SK-N-SH (cell line): ENCODE results near the gene PPP6R2. TPM values are rescaled to one million over a fixed set of nuclear protein-coding genes. Genes with fewer than 3 reads are reported as not detected.

Source experiments
- CTCF ChIA-PET: fragments of 300-600, 350-600 bp; formaldehyde crosslinking; extraction: SDS; loops from one replicate; lab custom pipeline; 2021; lab: Yijun Ruan, JAX
- POLR2A ChIA-PET: fragments of 350-600 bp; sonication (Branson Sonifier 250); formaldehyde crosslinking; extraction: SDS; loops from one replicate; lab custom pipeline; 2020; ENCODE audit warnings: antibody characterized with exemption, inconsistent platforms; lab: Yijun Ruan, JAX
- DNase-seq: peaks from one replicate; pipeline ENCODE4 v3.0.0; 2012
- H2AFZ ChIP-seq: fragments of 200-600 bp; sonication (generic); 2 replicates; pipeline ENCODE4 v1.8.1; 2016; ENCODE audit warnings: antibody characterized with exemption, mild to moderate bottlenecking, low read depth
- H3F3A ChIP-seq: fragments of 200-600 bp; sonication (generic); replicated peaks from 2 replicates; pipeline ENCODE3; 2016; ENCODE audit warnings: antibody characterized with exemption, mild to moderate bottlenecking; ENCODE audit not compliant: insufficient read depth
- H3K27ac ChIP-seq, 2 experiments: fragments of 200-500 bp in 1 of 2; fragments of 200-600 bp in 1 of 2; sonication (Bioruptor generic) in 1 of 2; sonication (generic), shearing (Covaris generic) in 1 of 2; 2 replicates each; pipeline versions ENCODE4 v1.5.1 to v1.6.1; 2014 to 2016; ENCODE audit warnings: low read depth in 2 of 2, inconsistent platforms in 1 of 2, low read length in 1 of 2, mild to moderate bottlenecking in 1 of 2, mixed read lengths in 1 of 2
- H3K27me3 ChIP-seq: fragments of 200-600 bp; sonication (generic), shearing (Covaris generic); 2 replicates; pipeline ENCODE4 v1.6.1; 2016; ENCODE audit warnings: mixed run types; ENCODE audit not compliant: insufficient read depth
- H3K36me3 ChIP-seq, 2 experiments: fragments of 200-500 bp in 1 of 2; fragments of 200-600 bp in 1 of 2; sonication (Bioruptor generic) in 1 of 2; sonication (generic) in 1 of 2; replicated peaks in 1 of 2; 2 replicates each; pipeline versions ENCODE3 to v1.5.1; 2014 to 2016; ENCODE audit warnings: low read length in 1 of 2, mild to moderate bottlenecking in 1 of 2; ENCODE audit not compliant: insufficient read depth in 2 of 2, control insufficient read depth in 1 of 2
- H3K4me1 ChIP-seq, 2 experiments: fragments of 200-500 bp in 1 of 2; fragments of 200-600 bp in 1 of 2; sonication (Bioruptor generic) in 1 of 2; sonication (generic), shearing (Covaris generic) in 1 of 2; 2 replicates each; pipeline versions ENCODE4 v1.5.1 to v1.6.1; 2014 to 2016; ENCODE audit warnings: low read depth in 1 of 2, low read length in 1 of 2, mixed run types in 1 of 2; ENCODE audit not compliant: insufficient read depth in 2 of 2, control insufficient read depth in 1 of 2
- H3K4me2 ChIP-seq: fragments of 200-600 bp; sonication (generic), shearing (Covaris generic); 2 replicates; pipeline ENCODE4 v1.6.1; 2017; ENCODE audit warnings: mixed run types
- H3K4me3 ChIP-seq, 2 experiments: fragments of 200-500 bp in 1 of 2; fragments of 200-600 bp in 1 of 2; sonication (Bioruptor generic) in 1 of 2; sonication (generic), shearing (Covaris generic) in 1 of 2; 2 replicates each; pipeline versions ENCODE4 v1.5.1 to v1.8.1; 2014 to 2016; ENCODE audit warnings: low read depth in 2 of 2, inconsistent platforms in 1 of 2, low read length in 1 of 2, mild to moderate bottlenecking in 1 of 2, mixed read lengths in 1 of 2, moderate library complexity in 1 of 2
- H3K79me2 ChIP-seq: fragments of 200-600 bp; sonication (generic); 2 replicates; pipeline ENCODE4 v1.8.1; 2017; ENCODE audit warnings: mild to moderate bottlenecking; ENCODE audit not compliant: insufficient read depth
- H3K9ac ChIP-seq: fragments of 200-600 bp; sonication (generic); 2 replicates; pipeline ENCODE4 v1.6.1; 2017; ENCODE audit warnings: mixed run types
- H3K9me2 ChIP-seq: fragments of 200-600 bp; sonication (generic); 2 replicates; pipeline ENCODE4 v1.6.1; 2017; ENCODE audit warnings: mixed run types
- H3K9me3 ChIP-seq: fragments of 200-600 bp; sonication (generic); 2 replicates; pipeline ENCODE4 v1.6.1; 2017; ENCODE audit warnings: mixed run types, mild to moderate bottlenecking, moderate library complexity
- H4K20me1 ChIP-seq: fragments of 200-600 bp; sonication (generic); 2 replicates; pipeline ENCODE4 v1.6.1; 2017; ENCODE audit warnings: mild to moderate bottlenecking, mixed run types; ENCODE audit not compliant: insufficient read depth
- CHD2 ChIP-seq: fragments of 150-350 bp; IDR thresholded peaks from 2 replicates; pipeline ENCODE4 v1.6.1; 2018; ENCODE audit warnings: low read length; ENCODE audit not compliant: partially characterized antibody
- EZH2phosphoT487 ChIP-seq: fragments of 200-600 bp; sonication (generic); IDR thresholded peaks from 2 replicates; pipeline ENCODE4 v1.6.1; 2017; ENCODE audit warnings: low read depth, mixed run types, mild to moderate bottlenecking, antibody characterized with exemption, moderate library complexity, borderline replicate concordance
- FOSL2 ChIP-seq: IDR thresholded peaks from 2 replicates; pipeline ENCODE4 v1.4.0; 2012; ENCODE audit warnings: low read depth, mild to moderate bottlenecking, moderate library complexity, borderline replicate concordance
- GABPA ChIP-seq: IDR thresholded peaks from 2 replicates; pipeline ENCODE4 v1.4.0; 2012; ENCODE audit warnings: low read depth, mild to moderate bottlenecking
- GATA2 ChIP-seq: sonication (generic); formaldehyde crosslinking; IDR thresholded peaks from 2 replicates; pipeline ENCODE4 v1.5.0; 2020; ENCODE audit warnings: mild to moderate bottlenecking, missing genetic modification reagents
- JUND ChIP-seq: IDR thresholded peaks from 2 replicates; pipeline ENCODE4 v1.4.0; 2012
- MEF2A ChIP-seq: IDR thresholded peaks from 2 replicates; pipeline ENCODE4 v1.4.0; 2012; ENCODE audit warnings: low read depth, borderline replicate concordance
- MXI1 ChIP-seq: IDR thresholded peaks from 2 replicates; pipeline ENCODE4 v1.6.1; 2012; ENCODE audit warnings: mild to moderate bottlenecking, low read depth, low read length, improper control_type of control experiment
- NFIC ChIP-seq: IDR thresholded peaks from 2 replicates; pipeline ENCODE4 v1.4.0; 2012; ENCODE audit warnings: borderline replicate concordance
- NRF1 ChIP-seq: IDR thresholded peaks from 2 replicates; pipeline ENCODE4 v1.6.1; 2012; ENCODE audit warnings: low read depth, mild to moderate bottlenecking, low read length
- POLR2AphosphoS5 ChIP-seq: IDR thresholded peaks from 2 replicates; pipeline ENCODE4 v1.6.1; 2012; ENCODE audit warnings: low read depth, low read length
- RAD21 ChIP-seq: IDR thresholded peaks from 2 replicates; pipeline ENCODE4 v1.6.1; 2012; ENCODE audit warnings: mild to moderate bottlenecking, low read length
- RCOR1 ChIP-seq: fragments of 150-350 bp; IDR thresholded peaks from 2 replicates; pipeline ENCODE4 v1.6.1; 2017; ENCODE audit warnings: antibody characterized with exemption, low read length
- RFX5 ChIP-seq: IDR thresholded peaks from 2 replicates; pipeline ENCODE4 v1.6.1; 2012; ENCODE audit warnings: mild to moderate bottlenecking, improper control_type of control experiment, low read length
- SIN3A ChIP-seq: IDR thresholded peaks from 2 replicates; pipeline ENCODE4 v1.6.1; 2012; ENCODE audit warnings: low read depth, mild to moderate bottlenecking, low read length, moderate library complexity, borderline replicate concordance
- TAF1 ChIP-seq: IDR thresholded peaks from 2 replicates; pipeline ENCODE4 v1.6.1; 2012; ENCODE audit warnings: low read depth, mild to moderate bottlenecking, low read length, moderate library complexity, borderline replicate concordance
- TCF12 ChIP-seq: IDR thresholded peaks from 2 replicates; pipeline ENCODE4 v1.4.0; 2012
- TEAD4 ChIP-seq: IDR thresholded peaks from 2 replicates; pipeline ENCODE4 v1.4.0; 2012; ENCODE audit warnings: mild to moderate bottlenecking, borderline replicate concordance; ENCODE audit not compliant: insufficient read depth
- USF1 ChIP-seq: IDR thresholded peaks from 2 replicates; pipeline ENCODE4 v1.4.0; 2012; ENCODE audit warnings: low read depth, borderline replicate concordance
- USF2 ChIP-seq: fragments of 150-350 bp; IDR thresholded peaks from 2 replicates; pipeline ENCODE4 v1.6.1; 2017; ENCODE audit warnings: antibody characterized with exemption, low read length, low read depth, borderline replicate concordance
- WGBS: methylation state at CpG from one replicate; pipeline ENCODE4 v1.1.6; 2017; ENCODE audit warnings: low lambda C conversion rate; 5-methylcytosine and 5-hydroxymethylcytosine counted together
- polyA plus RNA-seq, 3 experiments: library from polyadenylated mRNA; depleted of rRNA; stranded (reverse); fragments of >200 nt; gene quantifications; 2 replicates each; pipeline ENCODE4 v1.2.3, GENCODE V29; 2012
- TF ChIP-seq, protein P1 (sequence below): IDR thresholded peaks from 2 replicates; pipeline ENCODE4 v1.4.0; 2012; ENCODE audit warnings: low read depth, borderline replicate concordance
- TF ChIP-seq, protein P2 (sequence below): IDR thresholded peaks from 2 replicates; pipeline ENCODE4 v1.4.0; 2012; ENCODE audit warnings: low read depth

Gene PPP6R2
- polyA plus RNA-seq, 1 of the 3 experiments (the other 2 are of a cell fraction): 45.7 TPM

DNA sequence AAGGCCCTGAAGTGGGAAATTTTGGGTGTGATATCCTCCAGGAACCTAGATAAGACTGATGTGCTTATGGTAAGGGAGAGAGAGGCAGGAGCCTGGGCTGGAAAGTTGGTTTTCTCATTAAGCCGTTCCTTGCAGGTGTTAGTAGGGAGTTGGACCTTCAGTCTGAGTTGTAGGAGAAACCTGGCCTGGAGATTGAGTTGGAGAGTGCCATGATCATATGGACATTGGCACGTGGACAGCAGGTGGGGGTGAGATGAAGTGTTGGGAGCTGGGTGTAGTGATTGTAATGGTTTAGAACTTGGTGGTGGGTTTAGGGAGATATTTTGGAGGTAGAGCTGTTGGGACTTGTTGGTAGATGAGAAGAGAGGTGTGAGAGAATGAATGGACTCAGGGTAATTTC, 4.9 kb downstream of the PPP6R2 start:
- DNase-seq: no peak
- Histone ChIP-seq H3K27ac (no peak overlapping the region), H3K36me3 (peaks cover 0 to 12% of the 10 kb centered on the region in 2 experiments), H2AFZ (no peak overlapping the region), H3F3A (peaks cover 2% of the 10 kb centered on the region), H3K4me1 (peaks cover 0 to 8% of the 10 kb centered on the region in 2 experiments; a peak in 1 of 4 replicates), H3K27me3 (no peaks in the 10 kb centered on the region), H3K9me3 (no peaks in the 10 kb centered on the region), H4K20me1 (peaks cover 31% of the 10 kb centered on the region), H3K9ac (no peak overlapping the region), H3K79me2 (peaks cover 64% of the 10 kb centered on the region), H3K4me2 (no peak overlapping the region), H3K9me2 (no peaks in the 10 kb centered on the region), H3K4me3 (no peak overlapping the region)
- TF ChIP-seq NFIC (no peak), MEF2A (no peak), MXI1 (no peak), GABPA (no peak), RAD21 (no peak), USF1 (no peak), TAF1 (no peak), NRF1 (no peak), TCF12 (no peak), RFX5 (no peak), POLR2AphosphoS5 (no peak), EZH2phosphoT487 (no peak), CHD2 (no peak)
- TF ChIP-seq, protein P1, sequence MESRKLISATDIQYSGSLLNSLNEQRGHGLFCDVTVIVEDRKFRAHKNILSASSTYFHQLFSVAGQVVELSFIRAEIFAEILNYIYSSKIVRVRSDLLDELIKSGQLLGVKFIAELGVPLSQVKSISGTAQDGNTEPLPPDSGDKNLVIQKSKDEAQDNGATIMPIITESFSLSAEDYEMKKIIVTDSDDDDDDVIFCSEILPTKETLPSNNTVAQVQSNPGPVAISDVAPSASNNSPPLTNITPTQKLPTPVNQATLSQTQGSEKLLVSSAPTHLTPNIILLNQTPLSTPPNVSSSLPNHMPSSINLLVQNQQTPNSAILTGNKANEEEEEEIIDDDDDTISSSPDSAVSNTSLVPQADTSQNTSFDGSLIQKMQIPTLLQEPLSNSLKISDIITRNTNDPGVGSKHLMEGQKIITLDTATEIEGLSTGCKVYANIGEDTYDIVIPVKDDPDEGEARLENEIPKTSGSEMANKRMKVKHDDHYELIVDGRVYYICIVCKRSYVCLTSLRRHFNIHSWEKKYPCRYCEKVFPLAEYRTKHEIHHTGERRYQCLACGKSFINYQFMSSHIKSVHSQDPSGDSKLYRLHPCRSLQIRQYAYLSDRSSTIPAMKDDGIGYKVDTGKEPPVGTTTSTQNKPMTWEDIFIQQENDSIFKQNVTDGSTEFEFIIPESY: no peak
- CTCF ChIA-PET: no interaction called here
- 93% methylated on average over 2 of the region's 2 CpGs for WGBS
- POLR2A ChIA-PET: no interaction called here

GRCh38 chr22:50356186-50356585, 13.1 kb downstream of the PPP6R2 start:
- no peaks in the 10 kb centered on the region for H3K27me3 ChIP-seq
- no peak overlapping the region for H3K4me3 ChIP-seq
- ChIA-PET CTCF (interaction anchor here (0.9 kb wide), 1 partner anchor 30 kb away, joined by 3 read pairs; the partner anchor contains the start of gene DENND6B), POLR2A (no interaction called here)
- no peak overlapping the region for H3K4me2 ChIP-seq
- peaks cover 41% of the 10 kb centered on the region for H4K20me1 ChIP-seq
- H3K4me1 ChIP-seq: no peaks in the 10 kb centered on the region; a peak in 1 of 4 replicates
- no peak for DNase-seq
- peaks cover 3 to 15% of the 10 kb centered on the region in 2 experiments for H3K36me3 ChIP-seq
- no peak overlapping the region for H3K9ac ChIP-seq
- TF ChIP-seq TAF1 (no peak), GATA2 (no peak), FOSL2 (no peak), MXI1 (no peak), CHD2 (no peak), USF2 (no peak), RCOR1 (no peak), POLR2AphosphoS5 (no peak), SIN3A (no peak), JUND (no peak), TEAD4 (no peak)
- TF ChIP-seq, protein P2, sequence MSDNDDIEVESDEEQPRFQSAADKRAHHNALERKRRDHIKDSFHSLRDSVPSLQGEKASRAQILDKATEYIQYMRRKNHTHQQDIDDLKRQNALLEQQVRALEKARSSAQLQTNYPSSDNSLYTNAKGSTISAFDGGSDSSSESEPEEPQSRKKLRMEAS: no peak
- H3K9me3 ChIP-seq: no peaks in the 10 kb centered on the region
- H3K27ac ChIP-seq: no peak overlapping the region
- peaks cover 16% of the 10 kb centered on the region for H3F3A ChIP-seq
- WGBS: 90% methylated on average over 8 of the region's 8 CpGs
- H2AFZ ChIP-seq: no peak overlapping the region
- peaks cover 91% of the 10 kb centered on the region for H3K79me2 ChIP-seq
- H3K9me2 ChIP-seq: no peaks in the 10 kb centered on the region
